ENCODE results near the gene CDC14A.

Gene CDC14A

DNA sequence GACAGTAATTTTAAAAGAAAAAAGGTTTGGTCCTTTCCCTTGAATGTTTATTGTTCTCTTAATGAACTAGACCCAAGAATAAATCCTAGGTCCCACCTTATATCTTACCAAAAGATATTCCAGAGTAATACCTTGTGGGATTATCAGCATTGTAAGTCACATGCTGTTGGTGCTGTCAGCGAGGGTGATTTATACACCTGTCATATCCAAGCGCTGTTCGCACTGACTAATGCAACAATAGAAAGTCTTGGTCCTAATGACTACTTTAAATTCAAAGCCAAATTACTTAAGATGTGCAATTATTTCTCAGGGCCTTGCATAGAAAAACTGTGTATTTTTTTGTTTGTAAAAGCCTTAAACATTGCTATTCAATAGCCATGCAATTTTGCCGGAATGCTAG lies 192.5 kb downstream of the CDC14A start:
- no peak for DNase-seq

DNA sequence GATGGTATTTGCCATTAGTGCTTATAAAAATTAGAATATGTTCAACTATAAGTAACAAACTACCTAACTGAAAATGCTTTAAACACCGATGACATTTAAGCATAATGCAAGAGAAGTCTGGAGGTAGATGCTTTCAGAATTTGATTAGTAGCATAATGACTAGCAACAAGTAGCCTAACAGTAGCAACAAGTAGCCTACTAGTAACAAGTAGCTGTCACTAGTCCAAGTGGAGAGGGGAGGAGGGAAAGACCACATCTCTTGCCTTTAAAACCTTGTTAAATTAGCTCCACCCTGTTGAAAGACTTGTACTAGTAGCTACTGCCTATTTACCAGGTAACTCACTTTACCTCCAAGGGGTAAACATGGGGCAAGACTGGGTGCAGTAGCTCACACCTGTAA lies 193.5 kb downstream of the CDC14A start:
- DNase-seq: no peak

DNA sequence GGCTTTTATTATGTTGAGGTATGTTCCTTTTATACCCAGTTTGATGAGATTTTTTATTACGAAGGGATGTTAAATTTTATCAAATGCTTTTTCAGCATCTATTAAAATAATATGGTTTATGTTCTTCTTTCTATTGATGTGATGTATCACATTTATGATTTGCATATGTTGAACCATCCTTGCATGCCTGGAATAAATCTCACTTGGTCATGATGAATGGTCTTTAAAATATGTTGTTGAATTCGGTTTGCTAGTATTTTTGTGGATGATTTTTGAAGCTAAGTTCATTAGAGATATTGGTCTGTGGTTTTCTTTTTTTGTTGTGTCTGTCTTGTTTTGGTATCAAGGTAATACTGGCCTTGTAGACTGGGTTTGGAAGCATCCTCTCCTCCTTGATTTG lies 199.7 kb downstream of the CDC14A start:
- DNase-seq: no peak

DNA sequence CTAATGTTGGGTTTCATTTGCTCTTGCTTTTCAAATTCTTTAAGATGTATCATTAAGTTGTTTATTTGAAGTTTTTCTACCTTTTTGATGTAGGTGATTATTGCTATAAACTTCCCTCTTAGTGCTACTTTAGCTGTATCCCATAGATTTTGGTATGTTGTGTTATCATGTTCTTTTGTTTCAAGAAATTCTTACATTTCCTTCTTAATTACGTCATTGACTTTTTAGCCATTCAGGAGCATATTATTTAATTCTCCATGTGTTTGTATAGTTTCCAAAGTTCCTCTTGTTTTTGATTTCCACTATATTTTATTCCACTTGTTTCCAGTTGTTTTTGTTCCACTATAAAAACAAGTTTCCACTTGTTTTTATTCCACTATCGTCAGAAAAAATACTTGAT lies 200.6 kb downstream of the CDC14A start:
- DNase-seq: no peak

DNA sequence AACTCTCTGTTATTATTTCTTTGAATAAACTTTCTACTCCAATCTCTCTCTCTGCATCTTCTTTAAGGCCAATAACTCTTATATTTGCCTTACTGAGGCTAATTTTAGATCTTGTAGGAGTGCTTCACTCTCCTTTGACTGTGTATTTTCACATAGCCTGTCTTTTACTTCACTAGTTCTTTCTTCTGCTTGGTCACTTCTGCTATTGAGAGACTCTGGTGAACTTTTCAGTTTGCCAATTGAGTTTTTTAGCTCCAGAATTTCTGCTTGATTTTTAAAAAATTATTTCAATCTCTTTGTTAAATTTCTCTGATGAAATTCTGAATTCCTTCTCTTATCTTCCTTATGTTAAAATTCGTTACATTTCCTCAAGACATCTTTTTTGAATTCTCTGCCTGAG lies 203.9 kb downstream of the CDC14A start:
- DNase-seq: no peak

DNA sequence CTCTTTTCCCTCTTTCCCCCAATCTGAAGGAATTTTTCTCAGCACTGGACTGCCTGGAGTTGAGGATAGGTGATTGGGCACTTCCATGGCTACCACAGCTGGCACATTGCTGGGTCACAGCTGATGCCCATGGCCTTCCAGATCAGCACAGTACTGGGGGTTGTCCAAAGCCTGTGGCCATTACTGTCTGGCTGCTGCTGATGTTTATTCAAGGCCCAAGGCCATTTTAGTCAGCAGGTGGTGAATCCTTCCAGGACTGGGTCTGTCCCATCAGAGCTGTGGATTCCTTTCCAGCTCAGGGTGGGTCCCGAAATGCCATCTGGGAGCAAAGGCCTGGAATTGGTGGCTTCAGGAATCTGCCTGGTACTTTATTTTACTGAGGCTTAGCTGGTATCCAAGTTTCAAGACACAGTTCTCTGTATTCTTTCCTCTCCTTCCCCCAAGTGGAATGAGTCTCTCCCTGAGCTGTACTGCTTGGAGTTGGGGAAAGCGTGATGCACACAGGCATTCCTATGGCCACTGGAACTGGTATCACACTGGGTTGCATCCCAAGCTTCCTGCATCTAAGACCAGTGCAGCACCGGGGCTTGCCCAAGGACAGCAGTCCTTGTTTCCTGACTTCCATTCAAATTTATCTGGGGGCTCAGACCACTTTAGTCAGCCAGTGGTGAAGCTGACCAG lies 204.8 kb downstream of the CDC14A start:
- DNase-seq: no peak

DNA sequence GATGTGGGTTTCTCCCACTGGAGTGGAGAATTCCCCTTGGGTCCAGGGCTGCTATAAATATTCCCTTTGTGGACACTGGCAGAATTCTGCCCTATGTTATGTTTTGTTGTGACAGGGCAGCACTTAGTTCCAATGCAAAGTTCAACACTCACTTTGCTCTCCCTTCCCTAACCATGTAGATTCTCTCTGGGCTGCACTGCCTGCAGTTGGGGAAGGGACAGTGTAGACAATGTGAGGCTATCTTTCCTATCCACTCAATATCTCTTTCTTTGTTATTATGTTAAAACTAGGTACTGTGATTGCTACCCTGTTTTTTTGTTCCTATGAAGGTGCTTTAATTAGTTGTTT lies 205.3 kb downstream of the CDC14A start:
- DNase-seq: no peak

DNA sequence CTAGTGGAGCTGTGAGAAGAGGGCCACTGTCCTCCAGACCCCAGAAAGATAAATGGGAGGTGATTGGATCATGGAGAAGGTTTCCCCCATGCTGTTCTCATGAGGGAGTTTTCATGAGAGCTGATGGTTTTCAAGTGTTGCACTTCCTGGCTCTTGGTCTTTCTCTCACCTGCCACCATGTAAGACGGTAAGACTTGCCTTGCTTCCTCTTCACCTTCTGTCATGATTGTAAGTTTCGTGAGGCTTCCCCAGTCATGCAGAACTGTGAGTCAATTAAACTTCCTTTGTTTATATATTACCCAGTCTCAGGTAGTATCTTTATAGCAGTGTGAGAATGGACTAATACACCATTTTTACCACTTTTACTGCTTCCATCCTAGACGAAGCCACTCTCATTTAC lies 213.2 kb downstream of the CDC14A start:
- no peak for DNase-seq

DNA sequence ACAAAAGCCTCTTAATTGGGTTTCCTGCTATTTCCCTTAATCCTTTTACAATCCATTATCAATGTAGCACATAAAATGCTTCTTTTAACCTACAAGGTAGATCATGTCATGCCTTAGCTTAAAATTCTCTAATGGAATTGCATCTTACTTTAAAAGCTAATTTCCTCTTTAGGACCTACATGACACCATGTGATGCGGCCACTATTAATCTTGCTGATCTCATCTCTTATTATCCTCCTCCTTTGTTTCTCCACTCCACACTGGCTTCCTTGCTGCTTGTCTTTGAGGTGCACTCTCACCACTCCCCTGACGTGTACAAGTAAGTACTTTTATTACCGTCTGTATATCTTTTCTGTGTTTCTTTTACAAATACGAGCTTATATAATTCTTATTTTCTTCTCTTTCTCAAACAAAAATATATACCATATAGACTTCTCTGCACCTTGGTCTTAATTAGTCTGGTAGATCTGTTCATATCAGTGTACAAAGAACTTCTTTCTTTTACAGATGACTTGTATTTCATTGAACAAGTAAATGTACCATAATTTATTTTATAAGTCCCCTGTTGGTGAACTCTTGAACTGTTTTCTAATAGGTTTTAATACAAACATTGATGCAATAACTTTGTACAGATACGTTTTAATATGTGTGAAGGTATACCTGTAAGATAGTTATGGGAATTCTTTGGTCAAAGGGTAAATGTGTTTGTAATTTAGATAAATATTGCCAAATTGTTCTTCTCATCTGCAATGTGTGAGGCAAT lies 213.8 kb downstream of the CDC14A start:
- DNase-seq: no peak

DNA sequence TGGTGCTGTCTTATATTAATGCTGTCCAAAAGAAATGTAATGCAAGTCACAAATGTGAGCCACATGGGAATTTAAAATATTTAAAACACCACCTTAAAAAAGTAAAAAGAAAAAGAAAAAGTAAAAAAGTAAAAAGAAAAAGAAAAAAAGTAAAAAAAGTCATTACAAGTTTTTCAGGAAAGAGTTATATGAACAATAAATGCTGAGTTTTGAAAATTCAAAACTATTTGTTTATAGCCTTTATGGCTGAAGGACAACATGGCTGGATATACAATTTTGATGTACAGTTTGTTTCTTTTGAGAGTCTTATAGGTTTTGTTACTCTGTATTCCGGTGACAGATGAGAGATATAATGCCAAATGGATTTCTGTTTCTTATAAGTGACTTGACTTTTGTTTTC lies 214.8 kb downstream of the CDC14A start:
- no peak for DNase-seq
